NCI-H146 (cell line): Measurements from ENCODE around the gene TCIRG1.
"Not testable (repeated sequence)": the region's sequence is repeated elsewhere in the genome, so short reads cannot be mapped to it uniquely, and the experiment has no call there.

Source experiments
- DNase-seq: peaks from one replicate; lab custom pipeline; 2025; lab: John Stamatoyannopoulos, UW

TCIRG1 gene

GRCh38 chr11:68083517-68083916 lies 44.7 kb downstream of the TCIRG1 start:
- DNase-seq = no peak

GRCh38 chr11:68089679-68090078 lies 50.9 kb downstream of the TCIRG1 start:
- DNase-seq = no peak

DNA sequence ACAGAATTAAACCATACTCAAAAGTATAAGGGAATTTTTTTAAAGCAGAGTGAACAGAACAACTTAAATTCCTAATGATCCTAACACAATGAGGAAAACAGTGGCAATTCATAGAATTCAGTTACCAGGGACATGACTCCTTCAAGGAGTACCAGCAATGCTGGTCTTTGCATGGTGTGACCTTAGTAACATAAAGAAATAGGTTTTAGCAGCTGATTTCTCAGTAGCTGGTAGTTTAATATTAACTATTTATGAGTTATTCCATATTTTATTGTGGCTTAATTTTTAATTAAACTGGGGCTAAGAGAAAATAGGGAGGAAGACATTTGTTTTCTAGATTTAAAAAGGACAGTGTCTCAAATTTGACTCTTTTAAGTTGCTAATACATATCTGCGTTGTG lies 51.5 kb downstream of the TCIRG1 start:
- DNase-seq = no peak

DNA sequence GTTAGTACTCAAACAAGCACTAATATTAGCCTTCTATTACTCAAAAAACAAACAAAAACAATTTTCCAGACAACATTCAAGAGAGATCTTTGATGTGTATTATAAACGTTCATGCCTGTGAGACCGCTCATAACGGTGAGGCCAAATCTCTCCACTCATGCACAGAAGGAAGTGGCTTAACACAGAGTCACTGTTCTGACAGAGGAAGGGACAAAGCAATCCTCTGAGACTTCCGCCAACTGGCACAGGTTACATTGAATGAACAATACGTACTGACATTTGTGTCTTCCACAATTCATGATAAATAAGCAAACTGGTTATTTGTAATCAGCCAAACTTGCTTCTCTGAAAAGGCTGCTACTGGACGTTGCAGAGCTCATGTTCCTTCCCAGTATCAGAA lies 51.9 kb downstream of the TCIRG1 start:
- no peak for DNase-seq

DNA sequence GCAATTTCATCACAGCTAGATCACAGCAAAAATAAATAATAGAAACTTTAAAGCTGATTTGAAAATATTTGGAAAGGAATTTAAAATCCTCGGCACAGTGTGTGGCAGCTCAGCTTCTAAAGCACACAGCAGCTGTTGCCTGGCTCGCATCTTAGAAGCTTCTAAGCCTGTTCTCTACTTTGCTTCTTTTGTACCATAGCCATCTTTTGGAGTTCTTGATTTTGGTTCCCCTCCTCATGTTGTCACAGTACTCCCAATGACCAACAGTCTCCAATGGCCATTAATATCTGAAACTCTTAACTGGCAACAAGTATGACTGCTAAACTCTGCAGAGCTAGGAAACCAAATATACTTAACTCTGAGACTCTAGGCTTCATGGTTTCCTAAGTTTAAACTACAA lies 53.6 kb downstream of the TCIRG1 start:
- DNase-seq = no peak

- not testable (repeated sequence) for DNase-seq
These were observed 54.1 kb downstream of the TCIRG1 start for GRCh38 chr11:68092946-68093345.

DNA sequence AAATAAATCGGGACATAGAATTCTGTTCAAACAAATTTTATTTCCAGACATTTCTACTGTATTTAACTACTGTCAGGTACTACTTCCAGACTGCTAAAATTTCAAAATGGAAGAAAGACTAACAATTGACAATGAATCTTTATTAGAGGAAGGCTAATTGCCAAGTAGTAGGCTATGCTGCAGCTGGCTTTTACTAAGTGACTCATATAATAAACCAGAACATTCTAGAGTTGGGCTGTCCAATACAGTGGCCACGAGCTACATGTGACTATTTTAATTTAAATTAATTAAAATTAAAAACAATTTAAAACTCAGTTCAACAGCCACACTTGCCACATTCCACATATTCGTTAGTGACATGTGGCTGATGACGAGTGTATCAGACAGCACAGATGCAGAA lies 54.7 kb downstream of the TCIRG1 start:
- no peak for DNase-seq

DNA sequence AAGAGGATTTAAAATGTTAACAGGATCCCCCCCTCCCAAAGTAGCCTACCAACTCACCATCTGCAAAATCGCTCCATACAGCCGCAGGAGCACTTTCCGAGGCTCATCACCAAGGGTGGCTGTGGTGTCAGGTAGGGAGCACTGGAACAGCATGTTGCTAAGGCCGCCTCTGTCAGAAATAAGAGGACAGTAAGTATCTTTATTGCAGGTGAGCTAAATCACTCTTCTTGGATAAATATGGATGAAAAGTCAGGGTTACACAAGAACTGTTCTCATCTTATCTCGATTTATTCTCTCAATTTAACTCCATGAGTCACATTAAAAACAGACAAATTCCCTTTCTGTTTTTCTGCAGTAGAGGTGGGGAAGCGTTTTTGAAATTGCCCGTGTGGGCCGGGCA lies 58.1 kb downstream of the TCIRG1 start:
- DNase-seq = no peak

- DNase-seq = no peak
These were observed 60.2 kb downstream of the TCIRG1 start for GRCh38 chr11:68099057-68099456.

DNA sequence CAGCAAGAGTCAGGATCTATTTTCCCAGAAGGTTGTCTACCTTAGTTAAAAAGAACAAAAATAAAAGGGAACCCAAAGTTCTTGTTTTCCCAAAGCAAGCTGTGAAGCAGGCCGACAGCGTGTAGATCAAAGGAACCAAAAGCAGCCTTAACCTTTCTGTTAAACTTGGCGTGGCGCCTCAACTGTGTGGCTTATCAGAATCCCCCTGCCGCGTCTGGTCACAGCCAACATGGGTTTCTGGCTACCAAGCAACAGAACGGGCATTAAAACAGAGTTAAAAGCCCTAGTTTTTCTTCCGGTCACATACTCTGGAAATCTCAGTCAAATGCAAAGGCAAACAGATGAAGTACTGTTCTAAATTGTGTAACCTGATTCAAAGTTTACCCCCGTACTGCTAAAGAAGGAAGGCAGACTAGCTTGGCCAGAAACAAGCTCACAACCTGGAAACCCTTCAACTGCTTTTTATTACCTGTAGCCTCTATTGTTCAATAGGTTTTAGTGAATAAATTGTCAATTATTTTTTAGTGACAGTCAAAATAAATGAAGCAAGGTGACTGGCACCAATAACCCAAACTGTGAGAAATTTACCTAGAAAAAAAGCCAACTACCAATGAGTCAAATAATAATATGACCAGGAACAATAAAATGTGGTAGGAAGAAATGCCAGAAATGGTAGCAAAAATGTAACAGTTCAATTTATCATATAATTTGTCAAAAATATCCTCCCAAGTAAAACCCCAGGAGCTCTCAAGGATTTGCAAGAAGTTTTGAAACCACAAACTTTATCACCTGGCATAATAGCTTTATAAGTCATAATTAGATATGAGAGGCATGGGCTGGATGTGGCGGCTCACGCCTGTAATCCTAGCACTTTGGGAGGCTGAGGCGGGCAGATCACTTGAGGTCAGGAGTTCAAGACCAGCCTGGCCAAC lies 60.9 kb downstream of the TCIRG1 start:
- no peak for DNase-seq
